GM19455 (cell line): ENCODE results near the gene SLC27A3.

Source experiments
- ATAC-seq: cut with Tn5 transposase; IDR thresholded peaks from one replicate; pipeline ENCODE4 v1.9.1; 2021; ENCODE audit not compliant: unreplicated experiment

The SLC27A3 gene, protein sequence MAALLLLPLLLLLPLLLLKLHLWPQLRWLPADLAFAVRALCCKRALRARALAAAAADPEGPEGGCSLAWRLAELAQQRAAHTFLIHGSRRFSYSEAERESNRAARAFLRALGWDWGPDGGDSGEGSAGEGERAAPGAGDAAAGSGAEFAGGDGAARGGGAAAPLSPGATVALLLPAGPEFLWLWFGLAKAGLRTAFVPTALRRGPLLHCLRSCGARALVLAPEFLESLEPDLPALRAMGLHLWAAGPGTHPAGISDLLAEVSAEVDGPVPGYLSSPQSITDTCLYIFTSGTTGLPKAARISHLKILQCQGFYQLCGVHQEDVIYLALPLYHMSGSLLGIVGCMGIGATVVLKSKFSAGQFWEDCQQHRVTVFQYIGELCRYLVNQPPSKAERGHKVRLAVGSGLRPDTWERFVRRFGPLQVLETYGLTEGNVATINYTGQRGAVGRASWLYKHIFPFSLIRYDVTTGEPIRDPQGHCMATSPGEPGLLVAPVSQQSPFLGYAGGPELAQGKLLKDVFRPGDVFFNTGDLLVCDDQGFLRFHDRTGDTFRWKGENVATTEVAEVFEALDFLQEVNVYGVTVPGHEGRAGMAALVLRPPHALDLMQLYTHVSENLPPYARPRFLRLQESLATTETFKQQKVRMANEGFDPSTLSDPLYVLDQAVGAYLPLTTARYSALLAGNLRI

DNA sequence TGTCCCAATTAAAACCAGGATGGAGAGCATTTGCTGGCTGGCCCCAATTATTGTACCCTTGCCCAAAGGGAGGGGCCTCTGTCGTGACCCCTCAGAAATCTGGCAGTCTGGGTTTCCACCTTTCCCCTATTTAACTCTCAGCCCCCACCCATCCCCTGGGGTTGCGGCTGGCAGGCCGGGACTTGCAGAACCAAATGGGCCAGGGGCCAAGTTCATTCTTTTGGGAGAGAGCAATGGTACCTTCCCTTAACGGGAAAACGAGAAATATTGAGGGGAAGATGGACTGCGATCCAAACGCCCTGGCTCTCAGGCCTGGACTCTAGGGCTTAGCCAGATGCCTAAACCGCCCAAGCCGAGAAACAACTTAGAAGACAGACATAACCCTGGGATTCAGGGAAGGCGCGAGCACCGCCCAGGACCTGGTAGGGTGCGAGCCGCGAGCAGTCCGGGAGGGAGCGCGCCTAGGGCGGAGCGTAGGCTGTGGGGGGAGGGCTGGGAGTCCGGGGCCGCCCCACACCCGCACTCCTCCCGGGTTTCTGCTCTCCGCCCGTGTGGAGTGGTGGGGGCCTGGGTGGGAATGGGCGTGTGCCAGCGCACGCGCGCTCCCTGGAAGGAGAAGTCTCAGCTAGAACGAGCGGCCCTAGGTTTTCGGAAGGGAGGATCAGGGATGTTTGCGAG lies at the start of gene SLC27A3:
Gene SLC27A3 (plus strand): TSS at position 628 of the 678 bp plus-strand sequence. CDS start 91 bp downstream, outside the sequence.
- ATAC-seq = peak; percentile 28

GRCh38 chr1:153727463-153728304 lies 47.5 kb upstream of the SLC27A3 start, which contains the start of gene INTS3:
Gene INTS3 (plus strand): TSS chr1:153728050. CDS start chr1:153728635, 585 bp downstream.
- peak; percentile 95 for ATAC-seq

DNA sequence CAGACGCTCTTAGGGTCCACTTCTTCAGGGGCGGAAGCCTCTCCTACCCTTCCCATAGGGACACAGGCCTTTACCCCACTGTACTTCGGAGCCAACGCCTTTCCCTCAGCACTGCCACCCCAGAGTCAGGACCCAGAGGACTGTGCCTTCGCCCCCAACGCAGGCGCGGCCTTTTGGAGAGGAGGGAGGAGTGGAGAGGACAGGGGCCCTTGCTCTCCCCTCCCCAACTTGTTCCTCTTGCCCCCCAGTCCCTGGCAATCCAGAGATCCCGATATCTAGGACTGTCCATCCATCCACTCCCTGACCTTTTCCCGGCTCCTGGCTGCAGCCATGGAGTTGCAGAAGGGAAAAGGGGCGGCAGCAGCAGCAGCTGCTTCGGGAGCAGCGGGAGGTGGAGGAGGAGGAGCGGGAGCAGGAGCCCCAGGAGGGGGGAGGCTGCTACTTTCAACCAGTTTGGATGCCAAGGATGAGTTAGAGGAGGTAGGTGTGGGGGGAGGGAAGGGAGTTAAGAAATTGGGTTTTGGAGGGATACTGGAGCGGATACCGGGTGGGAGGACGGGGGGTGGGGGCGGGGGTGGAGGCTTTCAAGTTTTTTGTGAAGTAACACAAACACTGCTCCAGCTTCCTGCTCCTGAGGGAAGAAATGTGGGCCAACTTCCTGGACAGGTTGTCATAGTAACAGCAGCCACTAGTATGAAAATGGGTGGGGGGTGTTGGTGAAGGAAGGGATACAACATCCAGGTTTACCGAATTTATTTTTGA lies 46.7 kb upstream of the SLC27A3 start:
- no peak for ATAC-seq

DNA sequence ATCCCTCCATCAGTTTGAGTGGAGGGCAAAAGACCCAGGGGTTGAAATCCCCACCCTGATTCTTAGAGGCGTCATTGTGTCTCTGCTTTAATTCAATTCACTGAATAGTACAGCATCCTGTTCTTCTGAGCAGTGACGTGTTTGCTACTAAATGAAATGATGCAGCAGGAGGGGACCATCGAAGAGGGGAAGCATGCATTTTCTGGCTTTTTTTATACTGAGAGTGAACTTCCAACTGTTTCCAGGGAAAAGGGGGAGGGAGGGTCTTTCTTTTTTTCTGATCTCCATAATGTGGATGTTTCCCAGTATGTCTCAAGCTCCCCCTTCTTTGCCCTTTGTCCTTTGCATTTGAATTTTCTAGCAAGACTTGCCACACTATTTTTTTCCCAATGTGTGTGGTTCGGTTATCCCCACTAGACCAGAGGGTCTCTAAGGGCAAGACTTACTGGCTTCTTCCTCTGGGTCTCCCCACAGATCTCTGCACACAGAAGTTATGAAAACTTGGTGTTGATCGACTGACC lies 44.7 kb upstream of the SLC27A3 start:
- ATAC-seq = no peak

- no peak for ATAC-seq
Observed at GRCh38 chr1:153733970-153734369, 41.2 kb upstream of the SLC27A3 start.

DNA sequence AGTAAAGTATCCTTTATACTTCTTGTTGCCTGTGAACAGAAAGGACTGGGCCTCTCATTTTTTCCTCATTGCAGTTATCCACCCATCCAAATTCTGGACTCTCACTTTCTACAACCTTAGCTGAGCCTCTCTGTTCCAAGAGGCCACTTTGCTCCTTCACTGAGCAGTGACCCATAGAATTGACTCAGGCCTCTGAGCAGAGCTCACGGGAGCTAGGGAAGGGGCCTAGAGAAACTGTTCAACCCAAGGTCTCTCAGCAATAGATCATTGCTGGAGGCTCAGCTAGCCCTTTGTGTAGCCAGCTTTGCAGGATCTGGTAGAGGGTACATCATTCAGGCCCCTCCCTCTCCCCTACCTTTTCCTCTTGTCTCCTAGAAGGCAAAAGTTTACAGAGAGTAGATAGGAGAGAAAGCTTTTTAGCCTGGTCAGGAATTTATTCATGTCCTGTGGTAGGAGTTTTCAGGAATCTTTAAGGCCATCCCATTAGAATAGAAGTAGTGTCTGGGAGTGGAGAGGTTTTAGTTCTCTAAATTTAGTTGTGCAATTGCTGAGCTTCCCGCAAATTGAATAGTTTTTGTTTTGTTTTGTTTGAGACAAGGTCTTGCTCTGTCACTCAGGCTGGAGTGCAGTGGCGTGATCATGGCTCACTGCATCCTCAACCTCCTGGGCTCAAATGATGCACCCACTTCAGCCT lies 40.7 kb upstream of the SLC27A3 start:
- no peak for ATAC-seq

GRCh38 chr1:153735090-153735420 lies 40.2 kb upstream of the SLC27A3 start:
- ATAC-seq = no peak

DNA sequence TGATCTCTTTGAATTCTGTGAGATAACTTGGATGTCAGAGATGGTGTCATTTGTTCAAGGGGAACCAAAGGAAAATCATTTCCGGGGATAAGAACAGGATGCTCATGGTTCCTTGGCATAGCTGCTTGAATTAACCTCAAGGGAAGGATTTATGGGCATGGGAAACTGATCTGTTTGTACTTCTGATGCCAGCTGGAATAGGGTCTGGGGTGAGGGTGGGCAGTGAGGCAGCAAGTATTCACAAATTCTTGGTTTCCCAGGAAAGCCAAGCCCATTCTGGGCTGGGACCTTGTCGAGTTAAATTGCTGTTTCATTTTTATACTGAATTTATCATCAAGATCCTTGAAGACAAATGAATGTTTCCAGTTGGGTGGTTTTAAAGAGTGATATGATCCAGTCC lies 33.2 kb upstream of the SLC27A3 start:
- no peak for ATAC-seq

DNA sequence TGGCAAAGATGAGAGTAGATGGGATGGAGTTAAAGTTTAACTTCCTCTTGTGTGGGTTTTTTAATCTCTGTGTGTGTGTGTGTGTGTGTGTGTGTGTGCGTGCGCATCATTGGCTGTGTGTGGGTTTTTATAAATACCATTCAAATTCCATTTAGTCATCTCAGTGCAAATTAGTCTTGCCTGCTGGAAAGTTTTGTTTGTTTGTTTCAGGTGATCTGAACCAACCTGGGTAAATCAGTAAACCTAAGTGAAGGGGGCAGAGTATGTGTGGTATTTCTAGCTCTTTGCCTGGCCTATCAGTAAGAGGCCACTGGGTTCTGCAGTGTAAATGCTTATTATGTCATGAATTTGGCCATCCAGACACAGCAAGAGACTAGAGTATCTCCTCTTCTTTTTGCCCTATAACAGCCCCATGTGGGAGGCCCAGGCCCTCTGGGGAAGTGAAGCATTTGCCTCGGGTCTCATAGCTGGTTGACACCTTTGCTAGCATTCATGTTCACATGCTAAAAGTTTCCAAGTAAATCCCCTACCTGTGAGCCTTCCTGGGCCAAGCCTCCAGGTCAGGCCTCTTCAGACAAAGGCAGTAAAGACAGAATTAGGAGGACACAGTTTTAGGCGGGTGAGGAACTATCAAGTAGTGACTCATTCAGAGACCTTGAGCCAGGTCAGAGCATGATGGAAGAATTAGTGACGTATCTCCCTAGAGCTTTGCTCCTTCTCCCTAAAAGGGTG lies 32.6 kb upstream of the SLC27A3 start:
- ATAC-seq = no peak

GRCh38 chr1:153745417-153745816 lies 29.8 kb upstream of the SLC27A3 start:
- no peak for ATAC-seq

DNA sequence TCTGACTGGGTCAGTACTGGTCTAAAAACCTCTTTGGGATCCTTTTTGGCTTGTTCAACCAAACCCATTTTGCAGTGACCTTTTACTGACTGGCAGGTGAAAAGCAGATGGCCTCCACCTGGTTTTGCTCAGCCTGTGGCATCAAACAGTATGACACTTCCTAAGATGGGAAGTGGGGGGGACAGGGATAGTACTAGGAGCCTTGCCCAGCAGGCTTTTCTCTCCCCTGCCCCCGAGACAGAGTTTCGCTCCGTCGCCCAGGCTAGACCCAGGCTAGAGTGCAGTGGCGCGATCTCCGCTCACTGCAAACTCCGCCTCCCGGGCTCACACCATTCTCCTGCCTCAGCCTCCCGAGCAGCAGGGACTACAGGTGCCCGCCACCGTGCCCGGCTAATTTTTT lies 29.0 kb upstream of the SLC27A3 start:
- no peak for ATAC-seq

DNA sequence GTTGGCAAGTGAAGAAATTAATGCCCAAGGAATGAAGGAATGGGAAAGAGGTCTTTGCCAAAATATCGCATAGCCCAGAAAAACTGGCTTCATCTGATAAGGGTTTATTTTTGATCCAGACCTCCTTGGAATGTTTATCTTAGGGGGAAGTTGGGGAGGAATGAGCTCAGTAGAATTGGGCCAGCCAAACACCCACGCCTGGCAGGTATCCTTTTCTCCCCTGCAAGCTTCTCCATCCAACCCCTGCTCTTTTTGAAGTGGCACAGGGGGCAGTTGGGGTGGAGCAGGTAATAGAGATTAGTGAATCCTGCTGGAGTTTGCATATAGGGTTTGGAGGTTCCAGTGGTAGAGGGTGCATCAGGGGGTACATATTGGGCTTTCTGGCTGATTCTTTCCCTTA lies 26.3 kb upstream of the SLC27A3 start:
- ATAC-seq = no peak

DNA sequence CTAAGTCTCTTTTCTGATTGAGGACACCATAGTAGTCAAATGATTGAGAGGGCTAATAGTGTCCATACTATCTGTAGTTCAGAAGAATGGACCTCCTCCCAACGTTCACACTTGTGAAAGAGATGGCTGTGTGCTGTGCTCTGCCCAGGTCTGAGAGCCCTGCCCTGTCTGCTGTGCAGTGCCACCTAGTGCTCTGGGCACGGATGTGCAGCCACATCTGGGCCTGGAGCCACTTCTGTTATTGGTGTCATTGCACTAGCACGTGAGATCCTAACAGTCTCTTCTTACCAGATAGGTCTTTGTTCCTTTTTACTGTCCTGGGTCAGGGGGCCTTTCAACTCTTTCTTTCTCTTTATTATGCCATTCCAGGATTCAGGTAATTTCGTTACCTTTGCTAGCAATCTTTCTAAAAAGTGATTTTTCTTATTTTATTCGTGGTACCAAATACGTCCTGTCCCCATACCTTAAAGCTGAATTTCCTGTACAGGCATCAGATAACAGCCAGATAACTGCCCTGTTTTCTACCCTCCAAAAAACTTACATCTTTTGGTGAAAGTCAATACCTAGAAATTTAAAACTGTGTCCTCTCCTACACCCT lies 25.7 kb upstream of the SLC27A3 start:
- peak; percentile 64 for ATAC-seq

DNA sequence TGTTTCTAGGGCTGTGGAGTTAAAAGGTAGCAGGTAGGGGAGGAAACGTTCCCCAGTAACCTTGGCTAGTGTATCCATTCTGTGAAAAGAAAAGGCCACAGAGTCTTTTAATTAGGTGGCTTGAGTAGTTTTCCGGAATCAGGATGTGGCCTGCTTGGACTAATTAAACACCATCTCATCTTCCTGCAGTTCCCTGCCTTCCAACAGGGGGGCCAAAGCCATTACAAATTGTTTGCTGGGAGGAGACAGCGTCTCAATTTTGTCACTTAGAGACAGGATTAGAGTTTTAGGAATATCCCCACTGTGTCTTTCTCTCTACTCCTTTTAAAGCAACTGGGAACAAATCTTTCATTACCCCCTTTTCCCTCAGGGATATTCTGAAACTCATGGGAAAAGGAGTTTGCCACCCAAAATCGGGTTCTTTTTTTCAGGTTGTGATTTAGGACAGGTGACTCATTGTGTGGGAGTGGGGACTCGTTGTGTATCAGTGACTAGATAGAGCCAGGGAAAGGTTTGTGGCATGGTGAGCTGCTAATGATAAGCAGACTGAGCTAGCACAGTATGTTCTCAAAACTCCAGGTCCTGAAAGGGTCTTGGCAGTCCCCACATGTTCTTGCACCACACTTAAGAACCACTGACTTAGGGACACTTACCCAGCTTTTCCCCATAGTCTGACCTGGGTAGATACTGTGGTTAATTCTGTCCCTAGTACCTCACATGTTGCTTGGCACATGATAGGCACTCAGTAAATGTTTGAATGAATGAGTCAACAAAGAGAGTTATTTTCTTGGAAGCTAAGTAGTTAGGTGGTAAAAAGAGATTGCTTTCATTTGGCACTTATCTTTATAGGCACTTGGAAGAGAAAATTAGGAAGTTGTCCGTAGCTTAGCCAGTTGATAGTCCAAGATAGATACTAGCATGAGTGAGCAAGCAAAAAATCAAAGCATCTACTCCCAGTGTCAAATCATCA lies 24.9 kb upstream of the SLC27A3 start:
- ATAC-seq = no peak

DNA sequence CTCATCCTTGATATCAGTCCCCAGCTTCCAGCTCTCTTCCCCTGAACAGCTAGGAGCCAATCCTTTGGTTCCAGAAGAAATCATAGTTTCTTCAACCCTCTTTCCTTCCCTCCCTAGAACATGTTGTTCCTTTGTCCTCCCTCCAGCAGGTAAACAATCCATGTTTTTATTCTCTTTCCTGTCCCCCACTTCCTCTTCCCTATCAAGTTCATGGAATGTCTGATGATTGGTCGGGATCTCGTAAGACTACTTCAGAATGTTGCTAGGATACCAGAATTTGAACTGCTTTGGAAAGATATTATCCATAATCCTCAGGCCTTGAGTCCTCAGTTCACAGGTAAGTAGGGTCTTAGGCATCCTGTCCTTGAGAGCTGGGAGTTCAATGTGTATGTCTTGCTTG lies 23.1 kb upstream of the SLC27A3 start:
- no peak for ATAC-seq

- ATAC-seq = no peak
Observed at GRCh38 chr1:153752571-153753195, 22.5 kb upstream of the SLC27A3 start.

- no peak for ATAC-seq
Observed at GRCh38 chr1:153754266-153754665, 20.9 kb upstream of the SLC27A3 start.
